NCI-H524 (cell line): Measurements from ENCODE around the gene ECE2.
A peak's percentile ranks its signal among the peaks of the same experiment; 100 is the strongest.
"Not testable (repeated sequence)": the region's sequence is repeated elsewhere in the genome, so short reads cannot be mapped to it uniquely, and the experiment has no call there.

ENCODE experiments used
- DNase-seq, 2 experiments: peaks; one replicate each; lab custom pipeline; 2025; lab: John Stamatoyannopoulos, UW

Gene ECE2

DNA sequence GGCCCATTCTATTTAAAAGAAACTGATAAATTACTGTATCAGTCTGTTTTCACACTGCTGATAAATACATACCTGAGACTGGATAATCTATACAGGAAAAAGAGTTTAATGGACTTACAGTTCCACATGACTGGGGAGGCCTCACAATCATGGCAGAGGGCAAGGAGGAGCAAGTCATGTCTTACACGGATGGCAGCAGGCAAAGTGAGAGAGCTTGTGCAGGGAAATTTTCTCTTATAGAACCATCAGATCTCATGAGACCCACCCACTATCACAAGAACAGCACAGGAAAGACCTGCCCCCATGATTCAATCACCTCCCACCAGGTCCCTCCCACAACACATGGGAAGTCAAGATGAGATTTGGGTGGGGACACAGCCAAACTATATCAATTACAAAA is 8.6 kb upstream of the ECE2 start:
- DNase-seq: not testable (repeated sequence)

DNA sequence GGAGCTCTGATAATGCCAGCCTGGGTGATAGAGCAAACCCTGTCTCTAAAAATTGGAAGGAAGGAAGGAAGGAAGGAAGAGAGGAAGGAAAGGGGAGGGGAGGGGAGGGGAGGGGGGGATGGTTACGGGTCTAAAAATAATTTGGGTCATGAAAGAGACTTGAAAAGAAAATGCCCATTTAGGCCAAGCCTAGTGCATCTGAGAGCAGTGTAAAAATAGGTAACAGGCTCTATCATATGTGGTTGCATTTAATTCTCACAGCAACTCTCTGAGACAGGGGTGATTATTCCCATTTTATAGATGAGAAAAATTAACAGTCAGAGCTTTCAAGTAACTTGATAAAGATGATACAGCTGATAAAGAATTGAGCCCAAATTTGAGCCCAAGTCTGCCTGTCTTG is 3.6 kb upstream of the ECE2 start:
- no peak for DNase-seq

DNA sequence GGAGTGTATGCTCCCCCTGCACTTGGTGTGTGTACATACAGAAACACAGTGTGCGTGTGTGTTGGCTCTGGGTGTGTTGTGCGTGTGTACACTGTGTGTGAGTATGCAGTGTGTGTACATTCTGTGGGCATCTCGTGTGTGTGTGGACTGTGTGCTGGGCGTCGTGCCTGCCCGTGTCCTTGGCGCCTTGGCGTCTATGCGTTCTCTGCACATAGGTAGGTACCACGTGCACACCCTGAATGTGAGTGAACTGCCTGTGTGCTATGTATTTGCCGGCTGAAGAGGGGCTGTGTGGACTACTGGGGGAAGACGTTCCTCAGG is 481 bp upstream of the ECE2 start:
- DNase-seq: no peak

GRCh38 chr3:184277366-184277765 is 1.5 kb downstream of the ECE2 start:
- no peak for DNase-seq

DNA sequence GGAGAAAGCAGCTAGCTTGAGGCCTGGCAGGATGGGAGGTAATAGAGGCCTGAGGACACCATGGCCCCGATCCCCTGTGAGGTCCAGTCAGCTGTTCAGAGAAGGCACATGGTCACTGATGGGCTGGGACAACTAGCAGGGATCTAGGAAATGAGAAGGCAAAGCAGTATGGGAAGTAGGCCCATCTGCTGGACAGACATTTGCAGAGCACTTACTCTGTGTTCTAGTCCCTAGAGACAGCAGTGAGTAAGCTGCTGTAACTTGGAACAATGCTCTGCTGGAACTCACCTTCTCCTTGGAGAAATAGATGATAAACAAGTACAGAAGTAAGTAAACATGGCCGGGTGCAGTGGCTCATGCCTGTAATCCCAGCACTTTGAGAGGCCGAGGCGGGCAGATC is 7.1 kb downstream of the ECE2 start:
- no peak for DNase-seq

GRCh38 chr3:184283681-184284080 is 7.9 kb downstream of the ECE2 start:
- no peak for DNase-seq

DNA sequence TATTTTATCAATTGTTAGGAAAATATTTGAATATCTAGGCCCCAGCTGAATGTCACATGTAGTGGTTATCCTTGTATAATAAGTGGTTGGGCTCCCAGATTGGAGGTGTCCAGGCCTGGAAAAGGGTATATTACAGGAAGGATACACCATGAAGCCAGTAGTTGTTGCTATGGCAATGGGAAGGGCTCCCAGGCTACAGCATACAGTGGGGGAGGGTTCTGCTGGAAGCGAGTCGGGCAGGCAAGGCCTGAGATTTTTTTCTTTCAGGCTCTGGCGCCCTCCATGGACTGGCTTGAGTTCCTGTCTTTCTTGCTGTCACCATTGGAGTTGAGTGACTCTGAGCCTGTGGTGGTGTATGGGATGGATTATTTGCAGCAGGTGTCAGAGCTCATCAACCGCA is 8.9 kb downstream of the ECE2 start:
- DNase-seq: peak; percentile 95 to 96

DNA sequence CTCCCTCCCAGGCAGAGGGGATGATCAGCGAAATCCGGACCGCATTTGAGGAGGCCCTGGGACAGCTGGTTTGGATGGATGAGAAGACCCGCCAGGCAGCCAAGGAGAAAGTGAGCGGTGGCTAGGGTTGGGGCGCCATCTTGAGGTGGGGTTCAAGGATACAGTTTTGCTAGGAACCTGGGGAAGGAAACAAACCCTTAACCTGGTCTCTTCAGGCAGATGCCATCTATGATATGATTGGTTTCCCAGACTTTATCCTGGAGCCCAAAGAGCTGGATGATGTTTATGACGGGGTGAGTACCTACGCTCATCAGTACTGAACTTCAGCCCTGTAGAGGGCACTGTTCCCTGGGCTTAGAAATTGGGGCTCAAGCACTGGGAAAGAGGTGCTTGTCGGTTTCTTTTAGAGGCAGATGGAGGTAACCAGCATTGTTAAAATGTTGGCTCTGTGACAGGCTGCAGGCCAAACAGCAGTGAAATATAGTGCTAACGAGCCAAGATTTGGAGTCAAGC is 13.7 kb downstream of the ECE2 start:
- DNase-seq: peak; percentile 80 to 82

DNA sequence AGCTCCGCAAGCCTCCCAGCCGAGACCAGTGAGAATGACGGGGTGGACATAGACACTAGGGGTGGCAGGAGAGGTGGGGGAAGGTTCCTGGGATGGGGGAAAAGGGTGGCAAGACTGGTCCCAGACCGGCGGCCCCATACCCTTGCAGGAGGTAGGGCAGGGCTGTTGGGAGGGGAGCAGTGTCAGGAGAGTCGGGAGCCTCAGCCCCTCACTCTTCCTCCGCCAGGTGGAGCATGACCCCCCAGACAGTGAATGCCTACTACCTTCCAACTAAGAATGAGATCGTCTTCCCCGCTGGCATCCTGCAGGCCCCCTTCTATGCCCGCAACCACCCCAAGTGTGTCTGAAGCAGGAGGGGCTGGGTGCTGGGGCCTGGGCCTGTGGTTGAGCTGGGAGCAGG is 14.5 kb downstream of the ECE2 start:
- no peak for DNase-seq

DNA sequence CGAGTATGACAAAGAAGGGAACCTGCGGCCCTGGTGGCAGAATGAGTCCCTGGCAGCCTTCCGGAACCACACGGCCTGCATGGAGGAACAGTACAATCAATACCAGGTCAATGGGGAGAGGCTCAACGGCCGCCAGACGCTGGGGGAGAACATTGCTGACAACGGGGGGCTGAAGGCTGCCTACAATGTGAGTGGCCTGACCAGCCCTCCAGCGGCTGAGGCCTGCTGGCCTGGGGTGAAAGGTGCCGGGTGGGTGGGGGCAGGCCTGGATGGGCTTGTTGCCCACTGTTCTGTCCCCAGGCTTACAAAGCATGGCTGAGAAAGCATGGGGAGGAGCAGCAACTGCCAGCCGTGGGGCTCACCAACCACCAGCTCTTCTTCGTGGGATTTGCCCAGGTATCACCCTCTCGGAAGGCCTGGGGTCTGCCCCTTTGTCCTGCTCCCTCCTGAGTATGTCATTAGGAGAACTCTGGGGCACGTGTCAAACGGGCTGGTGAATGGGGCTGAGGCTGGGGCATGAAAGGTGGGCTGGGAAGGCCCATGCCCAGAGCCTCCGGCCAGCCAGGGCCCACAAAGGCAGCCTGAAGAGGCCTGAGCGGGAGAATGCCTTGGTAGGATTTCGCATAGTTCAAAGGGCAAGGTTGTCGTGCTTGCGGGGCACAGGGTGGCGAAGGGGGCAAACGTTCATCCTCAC is 15.4 kb downstream of the ECE2 start:
- DNase-seq: no peak

GRCh38 chr3:184291738-184292445 is 16.1 kb downstream of the ECE2 start:
- DNase-seq: no peak

- DNase-seq: no peak
Measured at GRCh38 chr3:184295771-184296170, 19.9 kb downstream of the ECE2 start.

GRCh38 chr3:184296616-184297015 is 20.8 kb downstream of the ECE2 start:
- no peak for DNase-seq

DNA sequence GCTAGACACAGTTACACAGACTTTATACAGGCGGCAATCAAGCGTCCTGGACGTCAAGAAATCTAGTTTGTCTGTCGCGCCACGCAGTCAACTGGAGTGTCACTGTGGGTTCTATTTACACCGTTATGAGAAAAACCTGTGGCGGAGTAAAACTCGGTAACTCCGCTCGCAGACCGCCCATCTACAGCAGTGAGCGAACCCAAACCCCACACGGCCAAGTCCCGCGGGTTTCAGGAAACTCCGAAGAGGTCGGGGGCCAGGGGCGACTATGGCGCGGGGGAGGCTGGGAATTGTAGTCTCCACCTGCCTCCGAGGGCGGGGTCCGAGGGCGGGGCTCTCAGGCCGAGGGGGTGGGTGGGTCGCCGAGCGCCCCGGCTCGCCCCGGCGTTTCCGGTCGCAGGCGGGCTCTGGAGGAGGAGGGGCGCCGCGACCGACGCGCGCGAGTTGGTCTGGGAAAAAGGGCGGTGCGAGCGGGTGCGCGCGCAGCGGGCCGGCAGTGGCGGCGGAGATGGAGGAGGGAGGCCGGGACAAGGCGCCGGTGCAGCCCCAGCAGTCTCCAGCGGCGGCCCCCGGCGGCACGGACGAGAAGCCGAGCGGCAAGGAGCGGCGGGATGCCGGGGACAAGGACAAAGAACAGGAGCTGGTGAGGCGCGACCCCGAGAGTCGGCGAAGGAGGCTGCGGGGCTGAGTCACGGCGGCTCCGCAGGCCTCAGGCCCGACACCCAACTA is 23.1 kb downstream of the ECE2 start, which contains the start of gene PSMD2:
PSMD2 (plus strand) TSS at position 483 of the 729 bp plus-strand sequence; CDS start at position 509, 26 bp downstream.
- peak; percentile 98 for DNase-seq

DNA sequence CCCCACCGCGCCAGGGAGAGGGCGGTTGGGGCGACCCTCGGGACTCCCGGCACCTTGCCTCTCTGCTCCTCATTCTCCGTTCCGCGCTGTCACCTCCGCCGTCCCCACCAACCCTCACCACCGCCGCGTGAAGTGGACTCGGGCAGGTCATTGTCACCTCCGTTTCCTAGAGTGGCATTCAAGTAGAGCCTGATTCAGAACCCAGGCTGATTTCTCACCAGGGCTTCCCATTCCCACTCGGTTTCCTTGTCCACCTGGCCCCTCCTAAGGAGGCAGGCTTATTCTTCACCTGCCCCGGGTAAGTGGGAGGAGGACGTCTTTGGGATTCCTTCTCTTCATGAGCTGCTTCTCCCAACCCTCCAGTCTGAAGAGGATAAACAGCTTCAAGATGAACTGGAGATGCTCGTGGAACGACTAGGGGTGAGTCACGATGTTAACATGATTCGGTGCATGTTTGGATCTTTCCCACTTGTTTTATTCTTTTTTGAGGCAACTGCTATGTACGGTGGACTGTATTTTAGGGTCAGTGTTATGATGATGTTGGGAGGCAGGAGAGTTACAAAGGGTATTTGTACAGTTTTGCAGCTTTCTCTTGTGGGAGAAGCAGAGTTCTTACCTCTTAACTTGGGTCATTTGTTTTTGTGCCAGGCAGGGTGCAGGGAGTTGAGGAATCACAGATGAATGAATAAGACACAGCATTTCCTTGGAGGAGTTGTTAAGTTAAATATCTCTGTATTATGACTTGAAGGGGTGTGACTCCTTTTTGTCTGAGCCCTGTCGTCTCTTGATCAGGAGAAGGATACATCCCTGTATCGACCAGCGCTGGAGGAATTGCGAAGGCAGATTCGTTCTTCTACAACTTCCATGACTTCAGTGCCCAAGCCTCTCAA is 23.9 kb downstream of the ECE2 start:
- DNase-seq: no peak

GRCh38 chr3:184300378-184300720 is 24.5 kb downstream of the ECE2 start:
- DNase-seq: no peak

DNA sequence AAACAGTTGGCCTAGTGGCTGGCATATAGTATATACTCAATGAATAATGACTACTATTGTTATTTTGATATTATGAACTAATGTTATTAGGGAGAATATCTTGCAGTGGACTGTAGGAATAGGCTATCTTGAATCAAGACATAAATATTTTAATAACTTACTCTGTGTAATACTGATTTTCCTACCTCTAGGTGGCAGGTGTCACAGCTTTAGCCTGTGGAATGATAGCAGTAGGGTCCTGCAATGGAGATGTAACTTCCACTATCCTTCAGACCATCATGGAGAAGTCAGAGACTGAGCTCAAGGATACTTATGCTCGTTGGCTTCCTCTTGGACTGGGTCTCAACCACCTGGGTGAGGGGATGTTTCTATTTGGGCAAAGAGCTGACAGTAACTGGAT is 29.8 kb downstream of the ECE2 start:
- peak in 1 of 2 experiments; percentile 29 for DNase-seq

DNA sequence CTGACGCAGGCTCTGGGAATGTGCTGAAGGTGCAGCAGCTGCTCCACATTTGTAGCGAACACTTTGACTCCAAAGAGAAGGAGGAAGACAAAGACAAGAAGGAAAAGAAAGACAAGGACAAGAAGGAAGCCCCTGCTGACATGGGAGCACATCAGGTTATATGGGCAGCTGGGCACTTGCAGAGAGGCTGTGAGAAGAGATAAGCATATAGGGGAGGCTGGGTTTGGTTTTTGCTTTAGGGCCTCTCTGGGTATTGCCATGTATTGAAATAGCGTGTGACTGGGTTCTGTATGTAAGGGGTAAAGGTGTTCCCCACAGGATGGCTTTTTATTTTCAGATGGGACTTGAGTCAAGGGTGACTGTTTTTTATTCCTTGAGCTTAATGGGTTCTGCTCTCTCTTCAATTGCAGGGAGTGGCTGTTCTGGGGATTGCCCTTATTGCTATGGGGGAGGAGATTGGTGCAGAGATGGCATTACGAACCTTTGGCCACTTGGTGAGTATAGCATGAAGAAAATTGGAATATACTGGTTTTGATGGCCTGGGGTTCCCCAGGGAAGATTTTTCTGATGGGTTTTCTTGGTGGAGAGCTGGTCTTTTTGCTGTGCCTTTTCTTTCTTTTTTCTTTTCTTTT is 30.6 kb downstream of the ECE2 start:
- no peak for DNase-seq

DNA sequence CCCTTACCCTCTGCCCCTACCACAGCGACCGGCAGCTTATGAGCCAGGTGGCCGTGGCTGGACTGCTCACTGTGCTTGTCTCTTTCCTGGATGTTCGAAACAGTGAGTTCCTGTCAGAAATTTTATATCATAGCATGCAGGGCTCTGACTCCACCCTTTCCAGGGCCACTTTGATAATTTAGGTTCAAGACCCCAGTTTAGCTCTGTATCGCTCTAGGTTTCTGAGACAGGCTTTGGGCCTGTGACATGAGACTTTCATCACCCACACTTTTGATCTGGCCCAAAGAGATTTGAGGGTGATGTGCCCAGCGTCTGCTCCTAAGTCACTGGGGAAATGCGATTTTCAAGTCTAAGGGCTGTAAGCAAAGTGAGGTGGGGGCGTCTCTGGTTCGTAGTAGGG is 32.1 kb downstream of the ECE2 start:
- no peak for DNase-seq

DNA sequence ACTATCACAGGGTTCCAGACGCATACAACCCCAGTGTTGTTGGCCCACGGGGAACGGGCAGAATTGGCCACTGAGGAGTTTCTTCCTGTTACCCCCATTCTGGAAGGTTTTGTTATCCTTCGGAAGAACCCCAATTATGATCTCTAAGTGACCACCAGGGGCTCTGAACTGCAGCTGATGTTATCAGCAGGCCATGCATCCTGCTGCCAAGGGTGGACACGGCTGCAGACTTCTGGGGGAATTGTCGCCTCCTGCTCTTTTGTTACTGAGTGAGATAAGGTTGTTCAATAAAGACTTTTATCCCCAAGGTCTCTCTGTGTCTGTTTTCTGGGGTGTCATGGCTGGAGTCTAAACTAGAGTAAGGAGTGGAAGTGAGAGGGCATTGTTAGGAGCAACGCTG is 32.9 kb downstream of the ECE2 start:
- no peak for DNase-seq

DNA sequence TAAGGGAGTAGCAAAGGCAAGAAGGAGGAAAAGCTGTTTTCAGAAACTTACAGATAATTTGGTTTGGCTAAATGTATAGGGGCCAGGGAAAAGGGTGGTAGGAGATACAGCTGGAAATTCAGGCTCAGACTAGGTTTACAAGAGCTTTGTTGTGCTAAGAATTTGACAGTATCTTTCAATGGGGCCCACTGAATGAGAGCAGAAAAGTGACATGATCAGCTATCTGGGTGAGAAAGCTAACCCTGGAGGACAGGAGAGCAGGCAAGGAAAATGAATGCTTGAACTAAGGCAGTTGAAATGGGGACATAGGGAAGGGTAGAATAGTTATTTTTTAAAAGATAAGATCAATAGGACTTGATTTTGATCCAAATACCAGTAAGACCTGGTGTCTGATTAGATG is 35.8 kb downstream of the ECE2 start:
- no peak for DNase-seq

- DNase-seq: peak; percentile 93 to 96
Measured at GRCh38 chr3:184314363-184314699, 38.5 kb downstream of the ECE2 start, which contains the start of gene EIF4G1. TSS of gene EIF4G1 (plus strand) at chr3:184314606. CDS start at chr3:184315797, 1,191 bp downstream.
